Measurements from ENCODE around the gene LAPTM5. TPM values are rescaled to one million over a fixed set of nuclear protein-coding genes. Genes with fewer than 3 reads are reported as not detected.

LAPTM5 gene
- total and polyA plus RNA-seq, 2 donors (not counting 1 experiment from before 2014, with no cell fraction given), result 1,384 to 1,519 TPM

DNA sequence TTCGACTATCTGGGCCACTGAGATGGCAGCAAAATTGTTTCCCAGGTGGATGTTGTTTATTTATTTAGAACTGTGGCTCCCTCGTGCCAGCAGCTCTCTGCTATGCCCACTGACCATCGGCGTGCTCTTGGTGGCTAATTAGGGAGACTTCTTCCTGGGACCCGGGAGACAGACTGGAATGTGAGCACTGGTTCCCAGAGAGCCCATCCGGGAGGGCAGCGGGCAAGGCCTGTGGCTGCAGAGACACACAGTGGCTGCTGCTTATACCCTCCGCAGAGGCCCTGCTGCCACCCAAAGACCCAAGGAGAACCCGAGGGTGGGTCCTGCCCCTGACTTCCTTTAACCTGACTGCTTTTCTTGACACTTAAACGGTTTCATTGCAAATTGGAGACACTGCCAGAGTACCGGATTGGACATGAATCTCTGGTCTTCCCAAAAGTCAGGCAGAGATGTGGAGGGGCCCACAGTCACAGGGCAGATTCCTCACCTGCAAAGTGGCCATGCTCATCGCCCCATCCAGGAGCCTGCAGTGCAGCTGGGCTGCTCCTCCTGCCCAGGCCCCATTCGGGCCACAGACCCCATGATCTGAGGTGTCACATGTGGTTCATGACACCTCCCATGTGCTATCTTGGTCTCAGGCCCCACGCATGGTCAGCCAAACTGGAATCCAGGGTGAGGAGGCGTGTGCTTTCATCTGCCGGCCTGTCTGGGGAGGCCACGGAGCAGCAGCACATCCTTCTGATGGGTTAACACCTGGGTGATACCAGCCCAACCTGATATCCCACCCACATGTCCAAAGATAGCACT lies 28.5 kb downstream of the LAPTM5 start:
- peaks cover 23% of the 10 kb centered on the region for H4K20me1 ChIP-seq (ENCODE audit: control insufficient read depth, insufficient read depth, low read length, poor library complexity, severe bottlenecking)
- intact Hi-C loops (cut with micrococcal nuclease), result no loop called here
- no peaks in the 10 kb centered on the region for H3K9me3 Mint-ChIP-seq (ENCODE audit: insufficient read depth)
- H3K4me3 Mint-ChIP-seq, result peak overlapping the region; percentile 77
- H3K4me1 Mint-ChIP-seq, result peaks cover 68% of the 10 kb centered on the region
- peak overlapping the region; percentile 81 for H3K4me2 ChIP-seq (replicated peaks; ENCODE audit: low read depth, low read length, poor library complexity, severe bottlenecking)
- peaks cover 0 to 61% of the 10 kb centered on the region in 2 experiments for H3K36me3 ChIP-seq (replicated peaks in 1 of 2; ENCODE audit: control extremely low read depth in 1 of 2, control insufficient read depth in 1 of 2, extremely low read depth in 1 of 2, insufficient read depth in 2 of 2, low read length in 1 of 2)
- ChIA-PET CTCF (interaction anchor here (1.5 to 38.6 kb wide), 4 partner anchors 9 to 73 kb away, joined by 5 to 769 read pairs (median 307); partner anchors contain the start of gene LAPTM5), POLR2A (interaction anchor here (0.6 to 5.3 kb wide), 7 partner anchors 9 to 55 kb away, joined by 3 to 30 read pairs (median 18); no protein-coding TSS in a partner anchor)
- H3K27me3 ChIP-seq (replicated peaks in 1 of 4; ENCODE audit: control extremely low read depth in 1 of 4, control insufficient read depth in 3 of 4, insufficient read depth in 4 of 4, low read length in 3 of 4), result no peaks in the 10 kb centered on the region
- peak overlapping the region; percentile 70 to 82 for H3K27ac ChIP-seq (ENCODE audit: low read length in 2 of 2)
- H3K4me3 ChIP-seq (ENCODE audit: control extremely low read depth in 1 of 5, extremely low read depth in 1 of 5, insufficient read depth in 1 of 5, low read depth in 2 of 5, low read length in 4 of 5), result peak overlapping the region in 1 of 5 experiments; percentile 52
- peaks cover 43 to 59% of the 10 kb centered on the region in 2 donors for H3K4me1 ChIP-seq (ENCODE audit: control insufficient read depth in 2 of 2, insufficient read depth in 2 of 2, low read length in 2 of 2)
- peak; percentile 54 for DNase-seq
- peak overlapping the region; percentile 96 for H3K27ac Mint-ChIP-seq
- ATAC-seq (ENCODE audit: low read depth), result no peak
- H3K9me3 ChIP-seq (ENCODE audit: control extremely low read depth in 1 of 3, control insufficient read depth in 2 of 3, insufficient read depth in 1 of 3, low read length in 2 of 3), result no peaks in the 10 kb centered on the region
- H3K9ac ChIP-seq (ENCODE audit: low read length), result peak overlapping the region; percentile 49
- peaks cover 38% of the 10 kb centered on the region for H3K79me2 ChIP-seq (ENCODE audit: control insufficient read depth, insufficient read depth, low read length)
- no peaks in the 10 kb centered on the region for H3K27me3 Mint-ChIP-seq
- no peak overlapping the region for H2AFZ ChIP-seq (ENCODE audit: insufficient read depth, low read depth, low read length, poor library complexity, severe bottlenecking)
- 72% methylated on average over 17 of the region's 17 CpGs for WGBS (ENCODE audit: insufficient coverage)
- no peak for TF ChIP-seq EZH2 (IDR thresholded peaks at IDR 0.05; ENCODE audit: borderline replicate concordance, insufficient read depth, low read depth, low read length, poor library complexity, severe bottlenecking)
- TF ChIP-seq, protein P1, sequence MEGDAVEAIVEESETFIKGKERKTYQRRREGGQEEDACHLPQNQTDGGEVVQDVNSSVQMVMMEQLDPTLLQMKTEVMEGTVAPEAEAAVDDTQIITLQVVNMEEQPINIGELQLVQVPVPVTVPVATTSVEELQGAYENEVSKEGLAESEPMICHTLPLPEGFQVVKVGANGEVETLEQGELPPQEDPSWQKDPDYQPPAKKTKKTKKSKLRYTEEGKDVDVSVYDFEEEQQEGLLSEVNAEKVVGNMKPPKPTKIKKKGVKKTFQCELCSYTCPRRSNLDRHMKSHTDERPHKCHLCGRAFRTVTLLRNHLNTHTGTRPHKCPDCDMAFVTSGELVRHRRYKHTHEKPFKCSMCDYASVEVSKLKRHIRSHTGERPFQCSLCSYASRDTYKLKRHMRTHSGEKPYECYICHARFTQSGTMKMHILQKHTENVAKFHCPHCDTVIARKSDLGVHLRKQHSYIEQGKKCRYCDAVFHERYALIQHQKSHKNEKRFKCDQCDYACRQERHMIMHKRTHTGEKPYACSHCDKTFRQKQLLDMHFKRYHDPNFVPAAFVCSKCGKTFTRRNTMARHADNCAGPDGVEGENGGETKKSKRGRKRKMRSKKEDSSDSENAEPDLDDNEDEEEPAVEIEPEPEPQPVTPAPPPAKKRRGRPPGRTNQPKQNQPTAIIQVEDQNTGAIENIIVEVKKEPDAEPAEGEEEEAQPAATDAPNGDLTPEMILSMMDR (IDR thresholded peaks at IDR 0.05), result no peak

DNA sequence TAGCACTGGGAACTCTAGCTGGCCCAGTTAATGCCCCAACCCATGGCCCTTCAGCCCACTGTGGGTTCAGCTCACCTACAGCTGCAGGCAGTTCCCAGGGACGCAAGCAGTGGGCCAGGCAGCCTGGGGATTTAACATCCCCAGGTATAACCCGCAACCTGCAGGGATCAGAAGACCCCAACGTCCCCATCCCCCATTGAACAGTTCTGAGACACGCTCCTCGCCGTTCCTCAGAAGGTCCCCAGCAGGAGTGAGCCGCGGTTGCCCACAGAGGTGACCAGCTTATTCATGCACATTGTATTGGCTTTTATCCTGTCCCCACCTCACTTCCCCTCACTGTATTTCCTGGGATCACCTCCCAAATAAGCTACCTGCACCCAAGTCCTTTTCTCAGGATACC lies 29.2 kb downstream of the LAPTM5 start:
- Mint-ChIP-seq H3K4me3 (no peak overlapping the region), H3K4me1 (peaks cover 66% of the 10 kb centered on the region), H3K27ac (peak overlapping the region; percentile 96), H3K9me3 (ENCODE audit: insufficient read depth) (no peaks in the 10 kb centered on the region), H3K27me3 (no peaks in the 10 kb centered on the region)
- Histone ChIP-seq H3K27me3 (replicated peaks in 1 of 4; ENCODE audit: control extremely low read depth in 1 of 4, control insufficient read depth in 3 of 4, insufficient read depth in 4 of 4, low read length in 3 of 4) (no peaks in the 10 kb centered on the region), H3K9me3 (ENCODE audit: control extremely low read depth in 1 of 3, control insufficient read depth in 2 of 3, insufficient read depth in 1 of 3, low read length in 2 of 3) (no peaks in the 10 kb centered on the region), H3K27ac (ENCODE audit: low read length in 2 of 2) (no peak overlapping the region), H3K4me2 (replicated peaks; ENCODE audit: low read depth, low read length, poor library complexity, severe bottlenecking) (peak overlapping the region; percentile 81), H3K4me3 (ENCODE audit: control extremely low read depth in 1 of 5, extremely low read depth in 1 of 5, insufficient read depth in 1 of 5, low read depth in 2 of 5, low read length in 4 of 5) (no peak overlapping the region), H3K4me1 (ENCODE audit: control insufficient read depth in 2 of 2, insufficient read depth in 2 of 2, low read length in 2 of 2) (peaks cover 45 to 66% of the 10 kb centered on the region in 2 donors), H2AFZ (ENCODE audit: insufficient read depth, low read depth, low read length, poor library complexity, severe bottlenecking) (no peak overlapping the region), H3K79me2 (ENCODE audit: control insufficient read depth, insufficient read depth, low read length) (peaks cover 45% of the 10 kb centered on the region), H4K20me1 (ENCODE audit: control insufficient read depth, insufficient read depth, low read length, poor library complexity, severe bottlenecking) (peaks cover 30% of the 10 kb centered on the region), H3K36me3 (replicated peaks in 1 of 2; ENCODE audit: control extremely low read depth in 1 of 2, control insufficient read depth in 1 of 2, extremely low read depth in 1 of 2, insufficient read depth in 2 of 2, low read length in 1 of 2) (peaks cover 0 to 61% of the 10 kb centered on the region in 2 experiments), H3K9ac (ENCODE audit: low read length) (no peak overlapping the region)
- DNase-seq (peak; percentile 36), ATAC-seq (ENCODE audit: low read depth) (no peak)
- CTCF ChIA-PET, result interaction anchor here (0.9 to 38.6 kb wide), 4 partner anchors 8 to 73 kb away, joined by 3 to 769 read pairs (median 307); partner anchors contain the start of gene LAPTM5
- TF ChIP-seq, protein P1 (IDR thresholded peaks at IDR 0.05), result no peak
- TF ChIP-seq EZH2 (IDR thresholded peaks at IDR 0.05; ENCODE audit: borderline replicate concordance, insufficient read depth, low read depth, low read length, poor library complexity, severe bottlenecking), result no peak
- POLR2A ChIA-PET, result interaction anchor here (0.8 to 5.3 kb wide), 7 partner anchors 9 to 52 kb away, joined by 3 to 28 read pairs (median 6); partner anchors contain the start of gene LAPTM5
- intact Hi-C loops (cut with micrococcal nuclease), result no loop called here
- WGBS (ENCODE audit: insufficient coverage), result 82% methylated on average over 8 of the region's 8 CpGs

All from B cell (primary cell).